Activated naive CD4-positive, alpha-beta T cell treated with anti-CD3 and anti-CD28 coated beads, Interleukin-2, amount 50 U/mL, for 24 hours (primary cell): ENCODE measurements around the gene SPATS2L.

Experiments
- H3K27ac Mint-ChIP-seq: one replicate; pipeline ENCODE4 v1.8.0; 2021; ENCODE audit warnings: mild to moderate bottlenecking, mixed read lengths
- H3K27me3 Mint-ChIP-seq: one replicate; pipeline ENCODE4 v1.8.0; 2021; ENCODE audit warnings: mixed read lengths
- H3K36me3 Mint-ChIP-seq: one replicate; pipeline ENCODE4 v1.8.0; 2021; ENCODE audit warnings: mixed read lengths
- H3K4me1 Mint-ChIP-seq: one replicate; pipeline ENCODE4 v1.8.0; 2021; ENCODE audit warnings: mixed read lengths
- H3K4me3 Mint-ChIP-seq: one replicate; pipeline ENCODE4 v1.8.0; 2021; ENCODE audit warnings: mild to moderate bottlenecking, mixed read lengths
- H3K9me3 Mint-ChIP-seq: one replicate; pipeline ENCODE4 v1.8.0; 2021; ENCODE audit warnings: mixed read lengths

SPATS2L gene

DNA sequence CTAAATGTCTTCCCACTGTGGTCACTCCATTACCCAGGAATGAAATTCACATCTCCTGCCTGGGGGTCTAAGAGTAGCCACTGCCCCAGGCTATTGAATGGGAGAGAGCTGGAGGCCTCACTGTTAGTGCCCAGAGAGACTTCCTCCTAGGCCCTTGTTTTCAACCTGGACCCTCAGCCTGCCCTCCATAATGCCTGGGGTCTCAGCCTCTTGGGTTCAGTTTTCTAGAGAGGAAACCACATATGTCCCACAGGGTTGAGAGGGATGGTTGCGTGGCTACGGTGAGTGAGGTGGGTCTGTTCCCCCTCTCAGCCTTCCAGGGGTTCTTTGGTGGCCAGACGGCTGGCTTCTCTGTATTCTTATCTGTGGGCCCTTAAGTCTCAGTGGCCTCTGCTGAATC lies 43.4 kb downstream of the SPATS2L start:
- Mint-ChIP-seq H3K9me3 (no peaks in the 10 kb centered on the region), H3K27ac (no peak overlapping the region), H3K27me3 (no peaks in the 10 kb centered on the region), H3K4me3 (no peak overlapping the region), H3K4me1 (no peaks in the 10 kb centered on the region), H3K36me3 (no peaks in the 10 kb centered on the region)

DNA sequence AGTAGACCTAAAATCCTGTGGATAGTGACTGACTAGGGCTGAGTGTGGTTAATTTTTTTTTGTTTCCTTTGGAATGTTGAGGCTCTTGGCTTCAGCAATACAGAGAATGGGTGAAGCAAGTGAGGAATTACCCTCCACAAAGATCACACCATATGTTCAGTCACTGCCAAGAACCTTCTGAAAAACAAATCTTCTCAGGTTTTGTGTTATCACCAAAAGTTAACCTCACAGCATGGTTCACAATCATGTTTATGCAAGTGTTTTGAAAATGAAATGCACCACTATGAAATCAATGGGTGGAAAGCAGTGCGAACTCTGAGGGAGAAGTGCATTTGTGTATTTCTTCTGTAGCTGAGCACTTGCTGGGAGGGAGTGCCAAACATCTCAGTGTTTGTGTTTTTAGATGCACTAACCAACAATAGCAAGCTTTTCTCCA lies 44.4 kb downstream of the SPATS2L start:
- no peaks in the 10 kb centered on the region for H3K9me3 Mint-ChIP-seq
- no peaks in the 10 kb centered on the region for H3K4me1 Mint-ChIP-seq
- no peak overlapping the region for H3K27ac Mint-ChIP-seq
- H3K36me3 Mint-ChIP-seq, result no peaks in the 10 kb centered on the region
- no peaks in the 10 kb centered on the region for H3K27me3 Mint-ChIP-seq
- no peak overlapping the region for H3K4me3 Mint-ChIP-seq

DNA sequence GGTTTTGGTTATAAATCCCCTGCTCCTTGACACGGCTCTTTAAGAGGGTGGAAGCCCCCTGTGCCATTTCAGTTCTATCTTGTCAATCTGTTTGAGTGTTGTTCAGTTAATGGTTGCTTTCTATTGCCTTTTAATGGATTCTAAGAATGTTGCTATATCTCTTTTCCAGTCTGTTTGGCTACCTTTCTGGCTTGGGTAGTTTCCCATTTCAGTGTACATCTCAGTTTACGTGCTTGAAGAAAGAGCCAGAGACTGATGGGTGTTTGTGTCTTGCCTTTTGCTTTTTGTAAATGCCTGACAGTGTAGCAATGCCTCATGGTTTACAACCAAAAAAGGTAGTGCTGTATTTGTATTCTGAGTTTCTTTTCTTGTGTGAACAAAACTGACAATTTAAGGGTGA lies 45.3 kb downstream of the SPATS2L start:
- H3K4me1 Mint-ChIP-seq, result no peaks in the 10 kb centered on the region

DNA sequence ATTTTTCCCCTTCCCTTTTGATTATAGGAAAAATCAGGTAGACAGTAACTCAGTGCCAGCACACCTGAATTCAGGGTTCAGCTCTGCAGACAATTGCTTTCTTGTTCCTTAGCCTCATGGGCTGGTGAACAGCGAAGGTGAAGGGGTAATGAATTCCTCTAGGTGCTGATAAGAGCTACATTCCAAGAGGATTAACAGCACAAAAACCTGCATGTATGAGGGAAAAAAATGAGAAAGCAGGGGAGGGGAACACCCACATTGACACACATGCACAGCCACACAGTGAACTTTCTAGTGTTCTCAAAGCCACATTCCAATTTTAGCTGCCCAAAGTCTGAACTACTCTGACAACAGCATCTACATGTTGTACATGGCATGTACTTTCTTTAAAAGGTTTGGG lies 46.1 kb downstream of the SPATS2L start:
- Mint-ChIP-seq H3K27me3 (no peaks in the 10 kb centered on the region), H3K27ac (no peak overlapping the region), H3K36me3 (no peaks in the 10 kb centered on the region), H3K4me3 (no peak overlapping the region), H3K4me1 (no peaks in the 10 kb centered on the region), H3K9me3 (no peaks in the 10 kb centered on the region)

More for the DNA sequence above, 45.3 kb downstream of the SPATS2L start:
- Mint-ChIP-seq H3K9me3 (no peaks in the 10 kb centered on the region), H3K36me3 (no peaks in the 10 kb centered on the region), H3K4me3 (no peak overlapping the region), H3K27me3 (no peaks in the 10 kb centered on the region), H3K27ac (no peak overlapping the region)

DNA sequence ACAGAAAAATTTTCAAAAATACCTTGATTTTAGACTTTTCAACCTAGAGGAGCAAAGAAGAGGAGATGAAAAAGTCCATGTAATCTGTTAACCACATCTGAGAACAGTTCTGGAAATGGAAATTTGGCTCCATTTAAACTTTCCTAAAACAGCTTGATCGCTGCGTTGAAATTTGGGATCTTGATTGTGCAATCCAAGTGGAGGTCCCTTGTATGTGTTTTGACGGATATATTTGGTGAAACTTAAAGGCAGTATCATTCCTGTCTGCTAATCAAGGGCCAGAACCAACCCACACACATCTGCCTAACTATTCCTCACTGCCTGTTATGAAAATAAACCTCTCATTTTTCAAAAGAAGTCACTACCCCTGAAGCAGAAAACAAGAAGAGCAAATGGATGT lies 46.6 kb downstream of the SPATS2L start:
- Mint-ChIP-seq H3K36me3 (no peaks in the 10 kb centered on the region), H3K27ac (no peak overlapping the region), H3K27me3 (no peaks in the 10 kb centered on the region), H3K4me3 (no peak overlapping the region), H3K9me3 (no peaks in the 10 kb centered on the region), H3K4me1 (no peaks in the 10 kb centered on the region)

DNA sequence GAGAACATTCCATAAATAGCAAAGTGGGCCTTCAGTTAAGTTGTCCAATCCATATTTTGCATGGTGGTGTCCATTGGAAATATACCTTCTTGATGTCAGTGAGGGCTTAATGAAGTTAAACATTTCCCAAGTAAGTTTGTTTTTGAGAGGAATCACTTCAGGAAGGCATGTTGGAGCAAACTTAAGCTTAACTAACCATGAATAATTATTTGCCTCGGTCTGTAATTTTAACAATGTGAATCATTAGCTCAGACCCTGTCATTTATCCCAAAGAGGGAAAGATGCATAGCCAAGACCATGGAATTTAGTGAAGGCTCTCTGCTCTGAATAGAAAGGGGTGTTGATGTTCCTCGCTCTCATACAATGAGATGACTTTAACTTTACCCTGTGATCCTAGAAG lies 47.4 kb downstream of the SPATS2L start:
- Mint-ChIP-seq H3K27ac (no peak overlapping the region), H3K4me3 (no peak overlapping the region), H3K4me1 (no peaks in the 10 kb centered on the region), H3K36me3 (no peaks in the 10 kb centered on the region), H3K27me3 (no peaks in the 10 kb centered on the region), H3K9me3 (no peaks in the 10 kb centered on the region)

DNA sequence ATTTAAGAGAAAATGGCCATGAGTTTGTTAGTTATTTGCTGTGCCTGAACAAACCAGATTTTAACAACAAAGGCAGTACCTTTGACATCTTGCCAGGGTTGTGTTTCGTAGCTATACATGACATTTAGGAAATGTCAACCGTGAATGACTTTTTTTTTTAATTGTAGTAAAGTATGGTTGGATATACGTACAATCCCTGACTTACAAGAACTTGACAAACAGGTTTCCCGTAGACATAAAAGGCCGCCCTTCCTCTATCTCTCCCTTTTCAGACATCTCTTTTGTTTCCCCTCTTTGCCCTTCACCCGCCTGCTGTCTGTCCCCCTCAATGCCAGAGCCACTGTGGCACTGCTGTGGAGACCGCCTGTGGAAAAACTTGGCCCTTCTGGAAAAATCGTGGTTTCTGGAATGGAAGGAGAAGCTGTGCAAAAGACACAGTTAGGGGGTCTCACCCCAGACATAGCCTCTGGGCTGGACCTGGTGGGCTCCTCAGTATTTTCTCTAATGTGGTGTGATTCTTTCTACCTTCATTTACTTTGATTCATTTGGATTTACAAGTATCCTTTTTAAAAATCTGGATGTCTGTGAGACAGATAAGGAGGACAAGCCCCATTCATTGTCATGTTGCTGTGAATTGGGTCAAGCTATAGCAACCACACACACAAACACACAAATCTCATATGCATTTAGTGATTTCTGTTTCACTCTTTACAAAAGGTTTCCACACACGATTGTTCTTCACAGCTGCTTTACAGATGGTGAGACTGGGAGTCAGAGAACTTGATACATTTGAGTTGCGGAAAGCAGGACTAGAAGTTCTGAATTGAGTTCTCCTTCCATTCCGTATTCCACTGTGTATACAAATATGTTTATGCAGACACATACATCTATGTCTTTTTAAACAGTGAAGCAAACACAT lies 48.6 kb downstream of the SPATS2L start:
- Mint-ChIP-seq H3K9me3 (no peaks in the 10 kb centered on the region), H3K4me1 (no peaks in the 10 kb centered on the region), H3K27ac (no peak overlapping the region), H3K36me3 (no peaks in the 10 kb centered on the region), H3K27me3 (no peaks in the 10 kb centered on the region), H3K4me3 (no peak overlapping the region)

DNA sequence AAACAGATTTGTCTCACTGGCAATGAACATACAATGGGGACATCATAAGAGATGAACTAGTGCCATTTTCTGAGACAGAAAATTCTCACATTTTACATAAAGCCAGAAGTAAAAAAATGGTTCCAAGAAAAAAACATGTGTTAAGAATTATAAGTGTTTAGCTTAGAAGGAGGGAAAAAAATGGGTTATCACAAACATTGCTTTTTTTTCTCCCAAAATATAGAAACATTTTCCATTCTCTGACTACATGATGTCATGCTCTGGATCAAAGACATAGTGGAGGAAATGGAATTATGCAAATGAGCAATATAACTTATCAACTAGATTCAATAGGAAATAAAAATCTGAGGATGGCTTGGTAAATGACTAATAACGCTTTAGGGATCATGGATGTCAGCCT lies 49.8 kb downstream of the SPATS2L start:
- no peak overlapping the region for H3K27ac Mint-ChIP-seq
- H3K9me3 Mint-ChIP-seq, result no peaks in the 10 kb centered on the region
- no peaks in the 10 kb centered on the region for H3K27me3 Mint-ChIP-seq
- H3K4me3 Mint-ChIP-seq, result no peak overlapping the region
- H3K4me1 Mint-ChIP-seq, result no peaks in the 10 kb centered on the region
- H3K36me3 Mint-ChIP-seq, result no peaks in the 10 kb centered on the region

DNA sequence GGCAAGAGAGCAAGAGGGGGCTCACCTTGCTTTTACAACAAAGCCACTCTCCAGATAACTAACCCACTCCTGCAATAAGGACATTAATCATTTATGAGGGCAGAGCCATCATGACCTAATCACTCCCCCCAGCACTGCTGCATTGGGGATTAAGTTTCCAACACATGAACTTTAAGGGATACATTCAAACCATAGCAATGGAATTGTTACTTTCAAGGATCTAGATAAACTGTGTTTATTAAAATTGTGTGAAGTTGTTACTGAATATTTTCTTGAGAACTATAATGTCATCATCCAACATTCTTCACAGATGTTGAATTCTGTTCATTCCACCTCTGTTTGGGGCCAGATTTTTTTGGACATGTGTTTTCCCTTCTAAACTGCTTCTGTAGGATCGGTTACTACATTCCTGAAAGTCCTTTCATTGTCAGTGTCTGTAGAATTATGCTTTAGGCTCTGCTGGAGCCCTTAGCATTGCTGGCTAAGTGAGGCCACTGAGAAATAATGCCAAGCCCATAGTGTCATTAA lies 50.4 kb downstream of the SPATS2L start:
- no peaks in the 10 kb centered on the region for H3K27me3 Mint-ChIP-seq
- no peaks in the 10 kb centered on the region for H3K9me3 Mint-ChIP-seq
- no peaks in the 10 kb centered on the region for H3K4me1 Mint-ChIP-seq
- no peak overlapping the region for H3K4me3 Mint-ChIP-seq
- no peaks in the 10 kb centered on the region for H3K36me3 Mint-ChIP-seq
- H3K27ac Mint-ChIP-seq, result no peak overlapping the region

DNA sequence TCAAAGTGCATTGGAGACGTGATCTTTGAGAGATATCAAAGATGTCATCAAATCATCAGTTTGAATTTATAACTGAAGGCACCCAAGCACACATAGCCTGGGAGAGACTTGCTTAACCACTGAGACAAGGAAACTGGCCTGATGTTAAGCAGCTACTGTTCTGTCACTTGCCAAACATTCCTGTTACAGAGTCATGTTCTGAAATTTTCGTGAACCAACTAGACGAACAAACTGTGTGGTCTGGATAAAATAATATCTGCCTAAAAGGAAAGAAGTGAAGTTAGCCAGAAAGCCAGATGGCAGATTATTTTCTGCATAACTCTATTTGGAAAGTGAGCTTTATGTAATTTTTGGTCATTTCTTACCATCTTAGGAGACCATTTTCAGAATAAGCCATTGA lies 51.4 kb downstream of the SPATS2L start:
- H3K4me1 Mint-ChIP-seq, result no peaks in the 10 kb centered on the region

DNA sequence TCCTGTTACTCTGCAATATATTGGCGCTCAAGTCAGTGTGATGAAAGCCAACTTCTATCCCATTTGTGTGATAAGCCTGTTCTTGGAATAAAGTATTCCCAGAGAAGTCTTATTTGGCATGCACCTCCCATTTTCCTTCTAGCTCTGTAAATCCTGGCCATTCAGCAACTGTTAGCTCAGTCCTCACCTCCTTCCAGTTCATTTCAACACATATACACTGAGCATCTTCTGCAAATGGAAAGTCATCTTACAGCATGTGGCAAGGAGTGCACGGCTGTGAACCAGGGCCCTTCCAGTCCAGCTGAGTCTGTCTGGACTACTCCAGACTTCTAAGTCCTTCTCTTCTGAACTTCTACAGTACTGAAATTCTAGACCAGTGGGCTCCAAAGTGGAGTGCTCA lies 53.1 kb downstream of the SPATS2L start:
- Mint-ChIP-seq H3K9me3 (no peaks in the 10 kb centered on the region), H3K36me3 (no peaks in the 10 kb centered on the region), H3K27ac (no peak overlapping the region), H3K4me1 (no peaks in the 10 kb centered on the region), H3K27me3 (no peaks in the 10 kb centered on the region), H3K4me3 (no peak overlapping the region)

More for the DNA sequence above, 51.4 kb downstream of the SPATS2L start:
- Mint-ChIP-seq H3K4me3 (no peak overlapping the region), H3K9me3 (no peaks in the 10 kb centered on the region), H3K27me3 (no peaks in the 10 kb centered on the region), H3K27ac (no peak overlapping the region), H3K36me3 (no peaks in the 10 kb centered on the region)

DNA sequence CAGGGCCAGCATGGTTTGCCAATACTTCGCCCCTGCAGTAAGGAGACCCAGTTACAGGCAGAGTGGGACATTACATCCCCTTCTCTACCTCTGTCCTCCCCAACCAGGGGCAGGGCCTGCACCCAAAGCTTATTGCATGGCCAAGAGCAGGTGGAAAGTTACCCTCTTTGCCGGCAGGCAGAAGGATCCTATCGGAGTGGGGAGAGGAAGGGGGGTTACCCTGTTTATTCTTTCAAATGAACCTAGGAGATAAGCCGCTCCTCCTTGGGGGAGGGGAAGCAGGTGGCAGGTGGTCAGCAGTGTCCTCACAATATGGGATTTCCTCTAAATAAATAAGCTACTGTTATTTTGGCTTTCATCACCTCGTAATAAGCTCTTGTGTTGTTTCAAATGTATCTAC lies 53.9 kb downstream of the SPATS2L start:
- H3K9me3 Mint-ChIP-seq, result no peaks in the 10 kb centered on the region
- H3K4me1 Mint-ChIP-seq, result no peaks in the 10 kb centered on the region
- H3K27ac Mint-ChIP-seq, result no peak overlapping the region
- no peaks in the 10 kb centered on the region for H3K36me3 Mint-ChIP-seq
- H3K4me3 Mint-ChIP-seq, result no peak overlapping the region
- no peaks in the 10 kb centered on the region for H3K27me3 Mint-ChIP-seq

DNA sequence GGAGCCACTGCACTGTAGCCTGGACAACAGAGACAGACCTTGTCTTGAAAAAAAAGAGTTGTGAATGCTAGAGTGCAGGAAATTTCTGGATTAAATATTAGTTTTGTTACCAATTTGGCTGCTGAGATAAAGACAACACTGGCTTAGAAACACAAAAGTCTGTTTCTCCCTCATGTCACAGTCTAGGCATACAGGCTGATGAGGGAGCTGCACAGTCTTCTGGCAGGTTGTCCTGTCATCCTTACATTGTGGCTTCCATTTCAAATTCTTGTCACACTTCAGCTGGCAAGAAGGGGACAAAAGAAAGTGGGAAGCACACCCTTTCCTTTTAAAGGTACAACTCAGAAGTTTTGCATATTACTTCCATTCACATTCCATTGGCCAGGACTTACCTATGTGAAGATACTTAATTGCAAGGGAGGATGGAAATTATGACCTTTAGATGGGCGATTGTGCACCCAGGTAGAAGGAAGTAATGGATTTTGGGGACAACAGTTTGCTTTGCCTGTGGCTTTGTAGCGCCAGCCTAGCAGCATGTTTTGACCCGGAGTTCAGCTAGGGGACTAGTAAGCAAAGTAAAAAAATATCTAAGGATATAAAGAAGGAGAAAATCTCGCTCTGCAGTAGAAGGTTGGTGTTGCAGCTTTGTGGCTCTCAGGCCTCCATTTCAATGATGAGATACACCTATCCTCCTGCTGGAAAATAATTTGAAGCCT lies 55.9 kb downstream of the SPATS2L start:
- Mint-ChIP-seq H3K4me3 (no peak overlapping the region), H3K27me3 (no peaks in the 10 kb centered on the region), H3K27ac (no peak overlapping the region), H3K4me1 (no peaks in the 10 kb centered on the region), H3K9me3 (no peaks in the 10 kb centered on the region), H3K36me3 (no peaks in the 10 kb centered on the region)

DNA sequence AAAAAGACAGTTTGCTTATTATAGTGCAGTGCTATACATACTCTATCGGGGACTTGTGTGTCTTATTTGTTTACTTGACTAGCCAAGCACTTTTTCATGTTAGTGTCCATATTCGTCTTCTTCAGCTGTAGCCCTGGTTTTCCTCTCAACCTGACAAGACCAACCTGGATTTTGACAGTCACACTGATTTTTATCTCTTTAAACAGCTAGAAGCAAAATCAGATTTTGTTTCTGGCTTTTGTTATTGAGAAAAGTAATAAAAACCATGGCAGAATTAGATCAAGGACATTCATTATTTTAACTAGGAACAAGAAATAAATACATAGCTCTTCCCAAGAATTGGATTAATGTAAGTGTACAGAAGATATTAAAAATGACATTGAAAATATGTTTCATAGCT lies 56.8 kb downstream of the SPATS2L start:
- no peak overlapping the region for H3K4me3 Mint-ChIP-seq
- no peak overlapping the region for H3K27ac Mint-ChIP-seq
- H3K36me3 Mint-ChIP-seq, result no peaks in the 10 kb centered on the region
- H3K27me3 Mint-ChIP-seq, result no peaks in the 10 kb centered on the region
- no peaks in the 10 kb centered on the region for H3K4me1 Mint-ChIP-seq
- no peaks in the 10 kb centered on the region for H3K9me3 Mint-ChIP-seq

DNA sequence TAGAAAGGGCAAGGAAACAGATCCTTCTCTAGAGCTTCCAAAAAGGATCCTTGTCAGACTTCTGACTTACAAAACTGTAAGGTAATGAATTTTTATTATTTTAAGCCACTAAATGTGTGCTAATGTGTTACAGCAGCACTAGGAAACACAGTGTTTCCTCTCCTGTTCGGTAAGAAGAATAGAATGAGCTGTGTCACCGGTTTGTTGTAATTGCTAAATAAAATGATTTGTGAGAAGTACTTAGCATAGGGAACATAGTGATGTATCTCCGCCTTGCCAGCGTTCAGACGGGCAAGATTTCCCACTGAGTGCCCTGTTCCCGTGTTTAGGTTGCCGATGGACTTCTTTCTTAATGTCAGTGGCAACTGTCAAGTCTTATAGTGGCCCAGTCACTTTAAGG lies 57.6 kb downstream of the SPATS2L start:
- no peaks in the 10 kb centered on the region for H3K27me3 Mint-ChIP-seq
- no peaks in the 10 kb centered on the region for H3K9me3 Mint-ChIP-seq
- no peaks in the 10 kb centered on the region for H3K36me3 Mint-ChIP-seq
- no peak overlapping the region for H3K4me3 Mint-ChIP-seq
- no peaks in the 10 kb centered on the region for H3K4me1 Mint-ChIP-seq
- H3K27ac Mint-ChIP-seq, result no peak overlapping the region

DNA sequence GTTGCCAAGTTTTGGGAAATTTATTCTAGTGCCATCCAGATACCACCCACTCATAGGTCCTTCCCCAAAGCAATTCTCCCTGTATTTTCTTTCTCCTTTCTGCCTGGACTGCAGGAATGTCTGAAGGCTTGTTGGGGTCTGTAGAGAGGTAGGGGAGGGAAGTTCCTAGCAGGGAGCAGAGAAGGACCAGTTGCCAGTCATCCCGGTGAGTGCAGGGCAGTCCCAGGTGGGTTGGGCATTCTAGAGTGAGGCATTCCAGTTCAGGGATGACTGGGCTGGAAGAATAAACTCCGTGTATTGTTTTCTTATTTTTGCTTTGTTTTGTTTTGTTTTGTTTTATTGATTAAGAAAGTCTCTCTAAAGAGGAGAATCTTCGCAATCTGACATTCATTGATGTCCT lies 58.1 kb downstream of the SPATS2L start:
- Mint-ChIP-seq H3K27ac (no peak overlapping the region), H3K9me3 (no peaks in the 10 kb centered on the region), H3K4me1 (no peaks in the 10 kb centered on the region), H3K27me3 (no peaks in the 10 kb centered on the region), H3K4me3 (no peak overlapping the region), H3K36me3 (no peaks in the 10 kb centered on the region)
